Renal cortical epithelial cell (primary cell): ENCODE data around the gene RSAD1. TPM values are rescaled to one million over a fixed set of nuclear protein-coding genes. Genes with fewer than 3 reads are reported as not detected.

Experiments used
- DNase-seq: peaks from one replicate; pipeline ENCODE4 v3.0.0-alpha.2; 2011; ENCODE audit warnings: low read depth
- total RNA-seq: library from RNA; depleted of rRNA; stranded (reverse); fragments of >200 nt; gene quantifications from 2 replicates; pipeline ENCODE4 v1.2.3, GENCODE V29; 2014

Gene RSAD1
- total RNA-seq, 1 donor from 2014 or later, result 14.6 TPM

DNA sequence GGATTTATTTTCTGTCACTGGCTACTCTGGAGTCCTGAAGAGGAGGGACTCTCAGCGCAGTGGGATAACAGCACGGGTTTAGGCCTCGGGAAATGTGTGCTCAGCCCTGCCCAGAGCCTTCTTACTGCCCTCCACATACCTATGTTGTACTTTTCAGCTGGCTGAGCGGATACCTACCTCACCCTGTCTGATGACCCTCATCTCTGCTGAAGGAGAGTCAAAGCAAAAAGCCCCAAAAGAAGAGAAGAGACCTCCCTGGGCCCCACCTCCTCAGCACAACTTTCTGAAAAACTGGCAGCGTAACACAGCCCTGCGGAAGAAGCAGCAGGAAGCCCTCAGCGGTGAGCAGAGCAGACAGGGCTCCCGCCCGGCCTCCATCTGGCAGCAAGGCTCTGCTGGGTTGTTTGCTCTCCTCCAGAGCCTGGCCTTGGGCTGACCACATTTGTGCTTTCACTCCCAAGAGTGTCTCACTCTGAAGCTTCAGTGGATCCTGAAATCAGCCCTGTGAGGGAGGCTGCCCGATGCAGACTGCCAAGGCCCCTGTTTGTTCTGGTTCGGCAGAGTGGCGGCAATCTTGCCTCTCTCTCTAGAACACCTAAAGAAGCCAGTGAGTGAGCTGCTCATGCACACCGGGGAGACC is 39.8 kb downstream of the RSAD1 start:
- no peak for DNase-seq

DNA sequence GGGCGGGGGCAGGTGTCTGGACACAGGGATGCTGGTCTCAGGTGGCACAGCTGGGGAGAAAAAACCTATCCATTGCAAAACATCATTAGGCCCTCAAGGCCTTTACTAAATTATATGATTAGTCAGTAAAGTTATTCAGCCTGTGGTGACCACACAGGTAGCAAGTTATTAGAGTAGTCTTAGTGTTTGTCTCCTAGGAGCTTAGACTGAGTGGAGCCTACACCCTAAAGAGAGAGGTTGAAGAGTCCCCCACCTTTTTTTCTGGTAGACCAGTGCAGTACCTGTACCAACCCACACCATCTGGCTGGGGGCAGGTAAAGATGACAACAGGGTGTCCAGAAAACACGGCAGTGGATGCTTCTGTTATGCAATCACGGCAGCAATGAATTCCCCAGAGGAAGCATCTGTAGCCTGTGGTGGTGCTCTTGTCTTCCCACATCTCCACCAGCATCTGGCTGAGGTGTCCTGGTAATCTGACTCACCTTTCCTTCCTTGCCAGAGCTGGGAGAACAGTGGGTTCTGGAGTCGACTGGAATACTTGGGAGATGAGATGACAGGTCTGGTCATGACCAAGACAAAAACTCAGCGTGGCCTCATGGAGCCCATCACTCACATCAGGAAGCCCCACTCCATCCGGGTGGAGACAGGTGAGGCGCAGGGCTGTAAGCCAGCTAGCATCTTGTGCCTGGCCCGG is 40.6 kb downstream of the RSAD1 start:
- DNase-seq, result no peak

DNA sequence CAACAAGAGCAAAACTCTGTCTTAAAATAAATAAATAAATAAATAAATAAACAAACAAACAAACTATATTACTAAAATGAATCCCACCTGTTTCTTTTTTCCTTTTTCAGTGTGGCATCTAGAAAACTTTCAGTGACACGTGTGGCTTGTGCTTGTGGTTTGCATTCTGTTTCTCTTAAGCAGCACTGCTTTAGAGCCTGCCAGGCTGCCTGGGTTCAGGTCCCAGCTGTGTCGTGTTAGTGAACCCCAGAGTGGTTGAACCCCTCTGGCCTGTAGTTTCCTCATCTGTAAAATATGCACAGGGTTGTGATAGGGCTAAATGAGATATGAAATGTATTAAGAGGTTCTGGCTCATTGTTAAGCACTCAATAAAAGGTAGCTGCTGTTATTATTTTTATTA is 41.8 kb downstream of the RSAD1 start:
- no peak for DNase-seq

DNA sequence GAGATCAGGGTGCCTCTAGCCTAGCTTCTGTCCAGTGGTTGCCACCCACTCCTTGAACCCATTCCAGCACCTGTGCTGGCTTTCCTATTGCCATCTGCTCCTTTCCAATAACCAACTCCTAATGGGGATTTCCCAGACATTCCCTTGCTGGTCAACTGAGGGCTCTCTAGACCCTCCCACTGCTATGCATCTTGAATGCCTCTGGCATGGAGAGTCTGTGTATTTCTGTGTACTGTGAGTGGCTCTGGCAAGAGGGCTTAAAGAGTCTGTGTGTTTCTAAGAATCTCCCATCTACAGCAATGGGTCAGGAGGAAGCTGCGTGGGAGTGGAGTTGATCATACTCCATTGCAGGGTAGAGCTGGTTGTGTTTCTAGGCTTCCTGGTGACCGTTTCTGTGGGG is 42.9 kb downstream of the RSAD1 start:
- no peak for DNase-seq

DNA sequence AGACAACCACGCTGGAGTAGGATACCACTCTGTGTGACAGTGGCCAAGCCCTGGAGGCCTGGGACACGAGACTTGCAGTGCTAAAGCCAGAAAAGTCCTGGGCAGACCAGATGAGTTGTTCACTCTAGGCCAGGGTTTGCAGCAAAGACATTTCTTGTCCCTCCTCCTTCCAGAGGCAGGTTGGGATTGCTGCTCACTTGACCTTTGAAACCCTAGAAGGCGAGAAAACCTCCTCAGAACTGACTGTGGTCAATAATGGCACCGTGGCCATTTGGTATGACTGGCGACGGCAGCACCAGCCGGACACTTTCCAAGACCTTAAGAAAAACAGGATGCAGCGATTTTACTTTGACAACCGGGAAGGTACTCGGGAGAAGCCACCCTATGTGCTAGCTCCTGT is 44.1 kb downstream of the RSAD1 start:
- no peak for DNase-seq

DNA sequence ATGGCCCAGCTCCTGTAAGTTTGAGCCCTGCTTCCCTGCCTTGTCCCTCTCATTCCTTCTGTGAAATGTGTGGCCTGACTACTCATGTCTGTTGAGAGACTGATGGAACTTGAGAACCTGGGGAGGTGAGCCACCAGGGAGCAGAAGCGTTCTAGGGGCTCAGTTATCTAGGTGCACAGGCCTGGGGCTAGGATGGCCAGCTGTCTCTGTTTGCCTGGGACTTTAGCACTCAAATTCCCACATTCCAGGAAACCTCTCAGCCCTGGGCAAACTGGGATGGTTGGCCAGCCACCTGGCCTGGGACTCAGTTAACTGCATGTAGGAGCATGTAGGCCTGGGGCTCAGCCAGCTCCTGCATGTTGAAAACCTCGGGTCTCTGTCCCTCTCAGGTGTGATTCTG is 44.5 kb downstream of the RSAD1 start:
- no peak for DNase-seq

DNA sequence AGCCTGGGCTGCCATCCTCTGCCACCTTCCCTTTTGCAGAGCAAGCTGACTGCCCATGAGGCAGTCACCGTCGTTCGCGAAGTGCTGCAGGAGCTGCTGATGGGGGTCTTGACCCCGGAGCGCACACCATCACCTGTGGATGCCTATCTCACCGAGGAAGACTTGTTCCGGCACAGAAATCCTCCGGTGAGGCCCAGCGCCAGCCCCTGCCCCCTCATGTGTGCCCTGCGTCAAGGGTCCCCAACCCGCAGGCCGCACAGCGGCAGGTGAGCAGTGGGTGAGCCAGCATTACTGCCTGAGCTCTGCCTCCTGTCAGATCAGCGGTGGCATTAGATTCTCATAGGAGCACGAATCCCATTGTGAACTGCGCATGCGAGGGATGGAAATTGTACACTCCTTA is 46.2 kb downstream of the RSAD1 start:
- no peak for DNase-seq

DNA sequence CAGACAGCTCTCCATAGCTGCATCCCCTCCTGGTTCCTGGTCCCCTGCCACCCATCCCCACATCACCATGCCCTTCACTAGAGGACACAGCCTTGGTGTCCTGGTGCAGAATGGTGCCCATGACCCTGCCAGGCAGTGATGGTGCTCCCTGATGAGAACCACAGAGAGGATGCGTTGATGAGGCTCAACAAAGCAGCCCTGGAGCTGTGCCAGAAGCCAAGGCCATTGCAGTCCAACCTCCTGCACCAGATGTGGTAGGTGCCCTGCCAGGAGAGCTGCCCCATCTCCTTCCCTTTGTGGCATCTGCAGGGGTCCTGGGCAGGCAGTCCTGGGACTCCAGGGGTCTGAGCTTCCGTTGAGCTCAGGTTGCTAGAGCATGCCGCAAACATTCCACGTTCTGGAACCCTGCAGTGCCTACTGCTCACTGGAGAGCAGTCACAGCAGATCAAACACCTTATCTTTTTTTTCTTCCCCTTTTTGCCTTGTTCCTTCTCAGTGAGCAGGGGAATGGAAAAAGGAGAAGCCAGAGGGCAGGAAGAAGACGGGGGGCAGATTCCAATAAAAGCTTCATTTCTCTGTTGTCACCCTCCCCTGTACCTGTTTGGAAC is 48.6 kb downstream of the RSAD1 start:
- DNase-seq, result no peak

DNA sequence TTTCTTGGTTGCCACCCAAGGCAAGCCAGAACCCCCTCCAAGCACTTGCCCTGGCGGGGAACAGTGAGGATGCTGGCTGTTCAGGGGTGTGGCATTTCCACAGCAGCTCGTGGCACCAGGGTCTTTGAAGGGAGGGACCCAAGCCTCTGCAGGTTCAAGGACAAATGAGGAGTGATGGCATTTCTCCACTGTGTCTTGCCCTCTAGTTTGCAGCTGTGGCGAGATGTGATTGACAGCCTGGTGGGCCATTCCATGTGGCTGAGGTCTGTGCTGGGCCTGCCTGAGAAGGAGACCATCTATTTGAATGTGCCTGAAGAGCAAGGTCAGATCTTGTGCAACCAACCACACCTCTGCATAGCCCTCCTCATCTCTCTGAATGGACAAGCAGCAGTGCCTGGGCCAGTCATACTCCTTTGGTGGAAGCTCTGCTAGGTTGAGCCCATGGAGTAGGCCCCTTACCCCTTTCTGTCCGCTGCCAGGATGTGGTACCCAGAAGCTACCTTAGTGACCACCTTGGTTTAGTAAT is 49.4 kb downstream of the RSAD1 start:
- DNase-seq, result no peak

DNA sequence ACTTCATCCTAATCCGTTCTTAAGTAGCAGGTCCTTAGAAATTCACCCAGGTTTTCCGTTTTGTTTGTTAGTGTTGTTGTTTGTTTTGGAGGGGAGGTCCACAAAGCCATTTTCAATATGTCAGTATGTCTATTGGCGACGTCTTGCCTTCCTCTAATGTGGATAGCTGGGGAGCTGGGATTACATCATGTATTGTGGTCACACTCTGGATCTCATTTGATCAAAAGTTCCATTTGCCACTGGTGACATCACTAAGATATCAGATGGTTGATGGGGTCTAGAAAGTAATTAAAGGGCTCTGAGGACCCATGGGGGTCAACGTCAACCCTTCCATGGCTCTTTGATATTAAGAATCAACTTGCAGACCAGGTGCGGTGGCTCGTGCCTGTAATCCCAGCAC is 51.2 kb downstream of the RSAD1 start:
- no peak for DNase-seq

DNA sequence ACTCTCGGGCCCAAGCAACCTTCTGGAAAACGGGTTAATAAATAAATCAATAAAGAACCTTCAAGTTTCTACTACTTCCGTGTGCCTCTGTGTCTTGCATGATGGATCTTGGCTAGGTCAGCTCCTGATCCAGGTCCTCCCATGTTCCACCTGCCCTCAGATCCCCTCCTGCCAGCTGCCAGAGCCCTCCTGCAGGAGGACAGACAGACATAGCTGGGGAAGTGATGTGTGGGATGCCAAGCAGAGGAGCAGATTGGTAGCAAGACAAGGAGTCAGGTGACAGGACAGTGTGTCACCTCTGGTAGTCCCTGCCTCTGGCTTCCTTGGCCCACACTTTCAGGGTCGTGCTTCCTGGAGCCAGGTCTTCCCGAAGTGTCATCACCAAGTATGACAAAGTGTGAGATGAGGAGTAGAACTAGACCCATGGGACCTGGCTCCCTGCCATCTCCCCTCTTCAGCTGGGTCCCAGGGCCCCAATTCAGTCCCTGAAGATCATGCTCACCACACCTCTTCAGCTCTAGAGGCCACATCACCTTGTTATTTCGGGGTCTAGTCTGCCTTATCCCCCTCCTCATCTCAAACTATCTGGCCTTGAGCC is 52.9 kb downstream of the RSAD1 start:
- no peak for DNase-seq

DNA sequence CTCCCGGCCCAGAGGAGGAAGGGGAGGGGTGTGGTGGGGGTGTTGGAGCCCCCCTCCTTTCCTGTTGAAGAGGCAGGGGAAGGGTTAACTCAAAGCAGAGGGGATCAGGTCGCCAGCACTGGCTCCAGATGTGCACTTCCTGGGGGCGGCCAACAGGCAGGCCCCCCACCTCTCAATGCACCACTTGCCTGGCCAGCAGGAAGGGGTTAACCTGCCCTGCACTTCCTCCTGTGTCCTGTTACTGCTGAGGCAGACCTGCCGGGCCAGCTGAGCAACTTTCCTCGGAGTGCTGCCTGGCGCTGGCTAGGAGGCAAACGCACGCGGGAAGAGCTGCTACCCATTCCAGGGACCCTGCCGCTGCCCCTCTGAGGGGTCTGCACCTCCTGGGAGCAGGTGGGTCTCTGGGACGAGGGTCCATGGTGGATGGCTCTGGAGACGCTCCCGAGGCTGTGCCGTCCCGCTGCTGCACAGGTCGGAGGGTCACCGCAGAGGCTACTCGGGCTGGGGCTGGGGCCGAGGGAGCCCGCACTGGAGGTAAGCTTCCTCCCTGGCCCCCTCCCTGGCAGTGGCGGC is 53.9 kb downstream of the RSAD1 start, which contains the start of gene EPN3:
EPN3 (plus strand) TSS at position 284 of the 573 bp plus-strand sequence. CDS start 3,822 bp downstream, outside the sequence.
- peak; percentile 19 for DNase-seq

DNA sequence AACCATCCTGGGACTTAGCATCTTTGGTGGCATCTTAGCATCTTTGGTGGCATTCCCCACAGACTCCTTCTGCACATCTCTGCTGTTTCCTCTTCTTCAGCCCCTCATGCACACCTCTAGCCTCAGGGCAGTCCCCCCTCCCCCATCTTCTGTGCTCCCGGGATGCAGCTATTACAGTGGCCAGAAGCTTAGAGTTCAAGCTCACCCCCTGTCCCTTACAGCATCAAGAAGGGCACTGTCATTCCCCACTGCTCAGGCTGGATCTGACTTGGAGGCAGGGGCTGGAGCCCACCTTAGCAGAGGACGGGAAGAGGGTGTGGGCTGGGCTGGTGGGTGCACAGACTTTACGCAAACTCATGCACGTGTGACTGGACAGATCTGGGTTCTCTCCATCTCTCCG is 54.5 kb downstream of the RSAD1 start:
- no peak for DNase-seq

DNA sequence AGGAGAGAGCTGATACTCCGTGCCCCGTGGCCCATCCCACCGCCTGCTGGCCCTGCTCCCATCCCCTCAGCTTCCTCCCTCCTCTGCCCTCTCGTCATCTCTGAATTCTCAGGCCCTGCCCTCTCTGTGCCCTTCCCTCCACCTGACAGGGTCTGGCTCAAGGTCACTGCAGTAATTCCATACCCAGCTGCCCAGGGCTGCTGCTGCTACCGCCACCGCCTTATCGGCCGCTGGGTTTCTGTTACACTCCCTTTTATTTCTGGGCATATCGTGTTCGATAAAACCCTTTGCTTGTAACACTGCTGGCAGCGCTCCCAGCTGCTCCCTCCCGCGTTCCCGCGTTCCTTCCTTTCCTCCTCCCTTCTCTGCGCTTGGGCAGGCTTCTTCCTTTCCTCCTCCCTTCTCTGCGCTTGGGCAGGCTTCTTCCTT is 55.1 kb downstream of the RSAD1 start:
- DNase-seq, result peak; percentile 23

DNA sequence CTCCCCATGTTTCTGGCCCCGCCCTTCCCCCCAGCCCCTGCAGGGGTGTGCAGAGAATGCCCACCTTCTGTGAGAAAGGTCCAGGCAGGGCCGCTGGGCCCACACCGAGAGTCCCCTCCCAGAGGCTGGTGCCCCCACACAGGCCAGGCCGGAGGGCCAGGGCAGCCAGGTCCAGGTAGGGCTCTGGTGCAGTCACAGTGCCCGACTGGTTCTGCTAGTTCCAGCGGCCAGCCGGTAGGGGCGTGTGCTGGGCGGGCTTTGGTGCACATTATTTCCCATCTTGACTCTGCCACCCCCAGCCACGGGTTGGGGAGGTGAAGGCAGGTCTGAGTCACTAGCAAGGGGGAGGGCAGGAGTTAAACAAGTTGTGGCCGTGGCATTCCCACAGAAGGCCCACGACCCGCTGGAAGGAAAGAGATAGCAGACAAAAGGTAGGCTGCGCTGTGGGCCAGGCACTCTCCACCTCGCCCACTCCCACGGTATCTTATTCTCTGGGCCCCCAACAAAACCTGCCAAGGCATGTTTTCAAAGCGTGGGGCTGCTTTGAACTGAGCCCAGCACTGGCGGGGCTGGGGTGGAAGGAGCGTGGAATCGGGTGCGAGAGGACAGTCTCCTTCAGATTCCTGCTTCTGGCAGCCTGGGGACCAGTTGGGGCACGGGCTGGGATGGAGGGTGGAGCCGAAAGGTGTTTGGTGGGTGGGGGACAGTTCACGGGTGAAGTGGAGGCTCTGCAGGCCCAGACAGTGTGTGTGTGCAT is 55.7 kb downstream of the RSAD1 start:
- DNase-seq, result peak; percentile 51

DNA sequence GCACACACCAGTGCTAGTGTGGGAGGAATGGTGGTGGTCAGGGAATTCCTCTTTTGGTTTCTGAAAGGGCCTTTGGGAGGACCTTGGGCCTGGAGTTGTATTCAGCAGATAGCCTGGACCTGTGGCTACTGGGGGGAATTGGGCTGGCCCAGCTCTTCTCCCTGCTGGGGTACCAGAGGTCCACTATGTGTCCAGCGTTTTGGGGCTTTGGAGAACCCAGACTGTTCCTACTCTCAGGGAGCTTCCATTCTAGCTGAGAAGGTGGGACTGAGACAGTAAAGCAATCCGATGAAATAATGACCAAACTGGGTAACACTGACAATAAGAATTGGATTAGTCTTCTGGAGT is 56.3 kb downstream of the RSAD1 start:
- no peak for DNase-seq

DNA sequence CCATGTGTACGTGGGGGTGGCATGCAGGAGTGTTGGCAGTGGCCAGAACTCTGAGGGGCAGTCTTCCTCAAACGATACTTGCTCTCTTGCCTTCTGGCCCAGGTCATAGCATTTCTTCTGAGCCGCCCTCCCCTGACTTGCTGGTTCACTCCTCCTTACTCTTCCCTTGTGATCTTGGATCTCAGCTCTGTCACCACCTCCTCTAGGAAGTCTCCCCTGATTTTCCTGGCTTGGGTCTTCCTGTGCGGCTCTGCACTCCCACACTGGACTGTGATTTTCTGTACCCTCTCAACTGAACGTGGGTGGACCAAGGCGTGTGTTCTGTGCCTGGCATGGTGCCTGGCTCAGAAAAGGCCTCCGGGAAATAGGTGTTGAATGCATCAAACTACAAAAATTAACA is 56.7 kb downstream of the RSAD1 start:
- no peak for DNase-seq
